NCI-H524 (cell line): ENCODE measurements around the gene RIMBP2.

Experiments
- DNase-seq, 2 experiments: peaks; one replicate each; lab custom pipeline; 2025; lab: John Stamatoyannopoulos, UW

RIMBP2 gene

GRCh38 chr12:130504840-130505175, 211.3 kb downstream of the RIMBP2 start:
- DNase-seq = no peak

- DNase-seq = no peak
Measured at GRCh38 chr12:130504110-130504839, 211.8 kb downstream of the RIMBP2 start.

DNA sequence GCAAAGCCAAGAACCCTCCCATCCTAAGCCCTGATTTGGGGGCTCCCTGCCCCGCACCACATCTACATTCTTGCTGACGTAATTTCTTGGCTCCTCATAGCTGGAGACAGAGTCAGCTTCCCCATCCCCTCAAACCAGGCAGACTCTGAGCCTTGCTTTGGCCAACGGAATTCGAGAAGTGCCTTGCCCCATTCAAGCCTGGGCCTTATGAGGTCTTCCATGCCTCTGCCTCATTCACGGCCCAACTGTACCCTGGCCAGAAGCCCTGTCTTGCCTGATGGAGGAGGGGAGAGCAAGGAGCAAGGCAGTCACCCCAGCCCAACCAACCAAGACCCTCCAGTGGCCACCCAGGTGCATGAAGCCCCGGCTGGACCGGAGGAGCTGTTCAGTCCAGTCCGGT, 214.3 kb downstream of the RIMBP2 start:
- no peak for DNase-seq

GRCh38 chr12:130500835-130501330, 215.2 kb downstream of the RIMBP2 start:
- DNase-seq = no peak

GRCh38 chr12:130499474-130499873, 216.6 kb downstream of the RIMBP2 start:
- no peak for DNase-seq

DNA sequence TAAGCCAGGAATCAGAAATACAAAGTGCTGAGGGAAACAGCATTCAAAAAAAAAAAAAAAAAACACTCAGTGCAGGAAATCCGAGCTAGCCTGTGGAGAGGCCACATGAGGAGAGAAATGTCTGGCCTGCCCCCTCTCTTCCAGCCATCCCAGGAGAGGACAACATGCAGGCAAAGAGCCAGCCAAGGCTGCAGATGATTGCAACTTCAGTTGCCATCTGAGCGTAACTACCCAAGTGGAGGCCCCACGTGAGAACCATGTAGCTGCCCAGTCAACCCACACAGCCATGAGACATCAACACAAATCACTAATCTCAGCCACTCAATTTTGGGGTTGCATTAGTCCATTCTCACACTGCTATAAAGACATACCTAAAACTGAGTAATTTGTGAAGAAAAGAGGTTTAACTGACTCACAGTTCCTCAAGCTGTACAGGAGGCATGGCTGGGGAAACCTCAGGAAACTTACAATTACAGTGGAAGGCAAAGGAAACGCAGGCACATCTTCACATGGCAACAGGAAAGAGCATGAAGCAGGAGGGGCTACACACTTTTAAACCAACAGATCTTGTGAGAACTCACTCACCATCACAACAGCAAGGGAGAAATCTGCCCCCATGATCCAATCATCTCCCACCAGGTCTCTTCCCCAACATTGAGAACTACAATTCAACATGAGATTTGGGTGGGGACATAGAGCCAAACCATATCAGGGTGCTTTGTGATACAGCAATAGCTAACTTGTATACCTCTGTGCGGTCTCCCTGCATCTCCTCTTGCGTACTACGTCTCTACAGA, 217.3 kb downstream of the RIMBP2 start:
- DNase-seq = no peak

GRCh38 chr12:130497991-130498390, 218.1 kb downstream of the RIMBP2 start:
- DNase-seq = no peak

DNA sequence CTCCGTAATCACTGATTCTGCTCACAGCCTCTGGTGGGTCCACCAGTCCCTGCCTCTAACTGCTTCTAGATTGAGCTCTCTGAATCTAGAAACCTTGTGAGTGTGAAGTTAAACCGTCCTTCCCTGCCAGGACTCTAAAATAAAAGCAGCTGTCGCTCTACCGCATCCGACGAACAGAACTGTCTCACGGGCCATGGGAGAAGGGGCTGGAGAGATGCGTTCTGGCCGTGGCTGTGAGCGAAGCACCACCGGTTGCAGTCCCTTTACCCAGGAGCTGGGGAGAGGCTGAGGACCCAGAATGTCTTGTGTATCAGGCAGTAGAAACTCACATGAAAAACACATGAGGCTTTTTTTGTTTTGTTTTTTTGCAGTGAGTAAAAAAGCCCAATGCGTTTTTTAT, 218.8 kb downstream of the RIMBP2 start:
- no peak for DNase-seq

DNA sequence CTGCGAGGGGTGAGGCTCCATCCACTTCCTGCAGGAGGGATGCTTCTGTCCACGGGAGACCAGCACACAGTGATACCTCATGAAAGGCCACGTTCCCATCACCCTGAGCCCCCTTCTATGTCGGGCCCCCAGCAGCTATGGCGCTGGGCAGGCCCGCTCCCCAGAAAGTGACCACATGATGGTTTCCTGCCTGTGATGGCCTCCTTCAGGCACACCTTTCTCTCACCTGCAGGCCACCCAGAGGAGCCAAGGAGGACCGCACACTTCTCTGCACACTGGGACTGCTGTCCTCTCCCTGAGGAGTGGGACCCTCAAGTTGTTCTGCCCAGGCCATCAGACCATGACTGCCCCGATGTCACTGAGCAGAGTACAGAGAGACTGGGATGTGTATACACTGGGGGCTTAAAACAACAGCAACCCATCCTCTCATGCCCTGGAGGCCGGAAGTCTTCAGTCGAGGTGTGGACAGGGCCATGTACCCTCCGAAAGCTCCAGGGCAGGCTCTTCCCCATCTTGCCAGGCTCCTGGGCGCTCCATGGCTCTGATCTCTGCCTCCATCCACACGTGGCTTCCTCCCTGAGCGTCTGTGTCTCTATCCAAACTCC, 219.5 kb downstream of the RIMBP2 start:
- DNase-seq = no peak

DNA sequence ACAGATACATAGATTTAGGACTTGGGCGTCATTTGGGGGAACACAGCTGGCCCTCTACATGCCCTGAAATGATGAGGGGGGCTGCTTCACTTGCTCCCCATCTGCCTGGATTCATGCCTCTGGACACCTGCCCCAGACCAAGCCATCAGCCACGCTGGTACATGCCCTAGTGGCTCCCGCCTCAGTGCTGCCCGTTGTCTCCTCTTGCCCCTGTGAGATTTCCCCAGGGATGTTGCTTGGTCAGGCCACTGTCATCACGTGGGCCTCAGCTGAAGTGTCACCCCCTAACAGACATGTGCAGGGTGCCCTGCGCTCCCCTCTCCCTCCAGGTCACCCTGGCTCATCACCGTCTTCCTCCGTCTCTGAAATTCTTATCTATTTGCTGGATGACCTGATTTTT, 220.9 kb downstream of the RIMBP2 start:
- DNase-seq = no peak

GRCh38 chr12:130494736-130495135, 221.4 kb downstream of the RIMBP2 start:
- DNase-seq = no peak

- DNase-seq = no peak
Measured at GRCh38 chr12:130493951-130494350, 222.1 kb downstream of the RIMBP2 start.

DNA sequence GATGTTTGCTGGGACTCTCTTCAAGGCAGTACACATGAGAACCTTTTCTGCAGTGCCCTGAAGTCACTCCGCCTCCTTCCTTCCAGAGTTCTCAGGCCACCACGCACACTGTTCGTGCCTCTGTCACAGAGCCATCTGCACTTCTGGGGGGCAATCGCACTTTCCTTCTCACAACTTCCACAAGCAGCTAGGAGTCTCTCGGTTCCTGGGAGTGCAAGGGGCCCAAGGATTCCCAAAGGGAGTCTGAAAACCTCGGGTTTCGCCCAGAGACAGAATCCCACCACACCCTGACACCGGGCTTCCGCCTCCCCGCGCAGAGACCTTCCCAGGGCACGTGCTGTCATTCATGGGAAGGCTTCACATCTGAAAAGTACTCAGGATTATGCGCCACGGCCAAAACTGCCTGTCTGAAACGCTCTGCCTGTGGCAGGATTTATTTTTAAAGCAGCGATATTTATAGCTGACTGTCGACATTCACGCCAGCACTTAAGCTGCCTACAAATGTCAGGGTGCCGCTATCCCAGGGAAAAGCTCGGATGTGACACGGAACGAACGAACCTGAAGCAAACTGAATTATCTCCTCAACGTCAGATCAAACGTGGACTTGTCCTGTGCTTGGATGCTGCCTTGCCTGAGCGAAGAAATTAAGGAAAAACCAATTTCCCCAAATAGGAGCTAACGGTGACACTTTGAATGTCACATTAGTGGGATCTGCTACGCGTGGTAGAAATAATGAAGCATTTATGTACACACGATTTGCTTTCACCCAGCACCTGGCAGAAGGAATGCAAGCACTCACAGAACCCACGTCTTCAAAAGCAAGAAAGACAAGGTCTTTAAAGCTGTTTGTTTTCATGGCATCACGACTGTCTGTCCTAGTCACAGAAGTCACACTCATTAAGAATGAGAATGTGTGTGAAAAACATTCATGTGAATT, 224.4 kb downstream of the RIMBP2 start:
- no peak for DNase-seq

DNA sequence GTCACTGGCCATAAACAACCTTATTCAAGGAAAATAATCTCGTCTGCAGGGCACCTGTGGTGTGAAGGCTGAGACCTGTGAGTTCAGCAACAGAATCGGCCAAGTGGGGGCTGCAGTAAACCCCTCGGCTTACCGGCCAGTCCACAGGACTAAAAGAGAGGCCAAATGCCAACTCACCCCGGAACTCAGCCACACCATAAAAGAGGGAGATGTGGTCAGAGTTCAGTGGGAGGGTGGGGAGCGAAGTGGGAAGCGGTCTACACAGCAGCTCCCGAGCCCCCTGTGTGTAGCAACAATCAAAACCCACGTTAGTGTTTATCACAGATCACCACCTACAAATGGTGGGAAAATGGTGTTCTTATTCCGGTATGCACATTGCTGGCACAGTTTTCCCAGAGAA, 225.4 kb downstream of the RIMBP2 start:
- DNase-seq = no peak

- DNase-seq = no peak
Measured at GRCh38 chr12:130489293-130489692, 226.8 kb downstream of the RIMBP2 start.

DNA sequence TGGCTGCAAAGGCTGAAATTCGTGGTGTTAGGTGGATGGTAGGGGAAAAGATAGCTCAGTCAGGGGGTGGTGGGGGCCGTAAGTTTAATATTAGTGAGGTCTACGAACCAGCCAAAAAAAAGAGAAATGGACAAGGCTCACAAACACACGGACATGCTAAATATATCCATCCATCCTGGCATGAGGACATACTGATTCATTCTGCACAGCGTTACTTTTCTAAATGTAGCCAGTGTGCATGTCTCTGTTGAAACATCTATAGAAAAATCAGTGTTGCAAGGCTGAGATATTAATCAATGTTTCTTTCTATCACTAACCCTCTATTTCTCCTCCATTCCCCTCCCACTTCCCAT, 227.8 kb downstream of the RIMBP2 start:
- no peak for DNase-seq

GRCh38 chr12:130487636-130488357, 228.3 kb downstream of the RIMBP2 start:
- DNase-seq = no peak

- no peak for DNase-seq
Measured at GRCh38 chr12:130486891-130487416, 229.1 kb downstream of the RIMBP2 start.

GRCh38 chr12:130486146-130486435, 230.0 kb downstream of the RIMBP2 start:
- no peak for DNase-seq

- DNase-seq = no peak
Measured at GRCh38 chr12:130485291-130486145, 230.6 kb downstream of the RIMBP2 start.
